Panc1 (cell line): ENCODE results near the gene C2CD2. TPM values are rescaled to one million over a fixed set of nuclear protein-coding genes. Genes with fewer than 3 reads are reported as not detected.

Experiments used
- ATAC-seq: fragments of 200-7000 bp; cut with Tn5 transposase; 2 replicates; pipeline ENCODE4 v1.9.1; 2020; ENCODE audit warnings: mild to moderate bottlenecking, moderate library complexity
- BruUV-seq: library from RNA; stranded (reverse); fragments of 400-500 nt; replicated peaks from 2 replicates; lab custom pipeline; 2021; lab: Mats Ljungman, UMichigan
- CTCF ChIA-PET: fragments of 300-600 bp; sonication (Branson Sonifier 250); formaldehyde crosslinking; loops from one replicate; lab custom pipeline; 2022; ENCODE audit warnings: antibody characterized with exemption; lab: Charles Lee
- POLR2A ChIA-PET: fragments of 300-600 bp; sonication (Branson Sonifier 250); formaldehyde crosslinking; loops from one replicate; lab custom pipeline; 2022; ENCODE audit warnings: antibody characterized with exemption; lab: Charles Lee
- DNase-seq: peaks from one replicate; pipeline ENCODE4 v3.0.0-alpha.2; 2010; ENCODE audit warnings: low read depth, low spot score
- H3K27ac ChIP-seq: 2 replicates; pipeline ENCODE4 v1.5.1; 2011; ENCODE audit warnings: mild to moderate bottlenecking, low read length, inconsistent platforms
- H3K27me3 ChIP-seq: fragments of 200-500 bp; sonication (Bioruptor generic); 2 replicates; pipeline ENCODE4 v1.6.0; 2014; ENCODE audit warnings: low read length, inconsistent platforms; ENCODE audit not compliant: control insufficient read depth, insufficient read depth
- H3K36me3 ChIP-seq: fragments of 200-500 bp; sonication (Bioruptor generic); 2 replicates; pipeline ENCODE4 v1.5.1; 2014; ENCODE audit warnings: inconsistent platforms, mild to moderate bottlenecking, low read length, moderate library complexity; ENCODE audit not compliant: control insufficient read depth, insufficient read depth
- H3K4me1 ChIP-seq: 2 replicates; pipeline ENCODE4 v1.5.1; 2011; ENCODE audit warnings: inconsistent platforms, mild to moderate bottlenecking, low read length, moderate library complexity; ENCODE audit not compliant: control insufficient read depth, insufficient read depth
- H3K4me3 ChIP-seq, 2 experiments: 2 replicates each; pipeline ENCODE4 v1.5.1; 2011 to 2012; ENCODE audit warnings: low read depth in 2 of 2, low read length in 2 of 2, mild to moderate bottlenecking in 2 of 2, inconsistent platforms in 1 of 2, moderate library complexity in 1 of 2
- H3K9me3 ChIP-seq: fragments of 200-500 bp; sonication (Bioruptor generic); 2 replicates; pipeline ENCODE4 v1.5.1; 2014; ENCODE audit warnings: low read depth, mild to moderate bottlenecking, inconsistent platforms, low read length, moderate library complexity; ENCODE audit not compliant: control insufficient read depth, insufficient read depth
- POLR2AphosphoS5 ChIP-seq: IDR thresholded peaks from 2 replicates; pipeline ENCODE4 v1.6.1; 2012; ENCODE audit warnings: mild to moderate bottlenecking, low read depth, low read length, moderate library complexity
- SIN3A ChIP-seq: IDR thresholded peaks from 2 replicates; pipeline ENCODE4 v1.6.1; 2012; ENCODE audit warnings: low read depth, mild to moderate bottlenecking, low read length, moderate library complexity, borderline replicate concordance; ENCODE audit not compliant: insufficient read depth
- TCF7L2 ChIP-seq: IDR thresholded peaks from 2 replicates; pipeline ENCODE4 v1.6.1; 2011; ENCODE audit warnings: mild to moderate bottlenecking, low read depth, low read length, inconsistent platforms
- in situ Hi-C: cut with HindIII; loops from 2 replicates; pipeline ENCODE4 v1.10.0; 2016; ENCODE audit warnings: low sequenced_read_pairs, low pct_unique_long_range_greater_than_20kb
- intact Hi-C: fragments of 100-400 bp; cut with micrococcal nuclease; formaldehyde crosslinking; loops from one replicate; pipeline ENCODE4 v1.10.0; 2022; ENCODE audit not compliant: unreplicated experiment
- total RNA-seq: library from RNA; stranded (reverse); gene quantifications from one replicate; pipeline ENCODE4 v1.2.1, GENCODE V29; 2021; ENCODE audit not compliant: unreplicated experiment
- TF ChIP-seq, protein P1 (sequence below), 2 experiments: IDR thresholded peaks; 2 replicates each; pipeline ENCODE4 v1.6.1; 2011 to 2012; ENCODE audit warnings: low read depth in 2 of 2, control low read depth in 1 of 2, low read length in 1 of 2, mild to moderate bottlenecking in 1 of 2, moderate library complexity in 1 of 2; ENCODE audit not compliant: insufficient read depth in 1 of 2
- TF ChIP-seq, protein P2 (sequence below): fragments of 450-650 bp; IDR thresholded peaks from 2 replicates; pipeline ENCODE4 v1.5.1; 2017; ENCODE audit warnings: mild to moderate bottlenecking

C2CD2 gene
- total RNA-seq, 1 experiment from 2014 or later = 14.0 TPM

DNA sequence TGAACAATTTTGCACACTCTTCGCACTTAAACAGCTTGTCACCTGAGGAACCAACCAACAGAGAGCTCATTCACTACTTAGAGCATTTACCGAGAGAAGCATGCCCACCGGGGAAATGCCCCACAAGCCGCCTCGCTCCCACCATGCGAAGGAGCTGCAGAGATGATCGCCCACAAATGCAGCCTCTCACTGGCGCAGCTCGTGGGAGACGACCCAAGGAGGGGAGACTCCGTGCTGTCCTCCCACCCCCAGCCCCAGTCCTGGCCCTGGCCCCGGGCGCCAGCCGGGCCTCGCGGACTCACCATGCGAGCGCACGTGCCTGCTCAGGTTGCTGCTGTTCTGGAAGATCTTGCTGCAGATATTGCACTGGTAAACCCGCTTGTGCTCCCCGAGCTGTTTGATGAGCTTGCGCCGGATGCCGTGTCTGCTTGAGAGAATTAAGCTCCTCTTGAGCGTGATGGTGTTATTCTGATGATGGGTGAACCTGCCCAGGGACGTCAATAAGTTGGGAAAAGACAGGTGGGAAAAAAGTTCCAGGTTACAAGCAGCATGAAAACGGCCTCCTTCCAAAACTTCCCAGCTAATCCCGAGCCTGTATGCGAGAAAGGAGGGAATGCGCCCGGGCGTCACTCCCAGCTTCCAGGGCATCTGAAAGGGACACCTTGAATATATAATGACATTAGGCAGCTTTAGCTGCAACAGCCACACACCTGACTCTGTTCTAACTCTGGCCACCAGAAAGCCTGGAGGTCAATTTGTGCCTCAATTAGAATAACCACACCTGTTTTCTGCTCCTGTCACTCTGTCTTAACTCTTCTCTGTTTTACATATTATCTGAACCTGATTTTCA lies 117.4 kb downstream of the C2CD2 start:
- TF ChIP-seq TCF7L2 (no peak), SIN3A (no peak), POLR2AphosphoS5 (no peak)
- TF ChIP-seq, protein P1, sequence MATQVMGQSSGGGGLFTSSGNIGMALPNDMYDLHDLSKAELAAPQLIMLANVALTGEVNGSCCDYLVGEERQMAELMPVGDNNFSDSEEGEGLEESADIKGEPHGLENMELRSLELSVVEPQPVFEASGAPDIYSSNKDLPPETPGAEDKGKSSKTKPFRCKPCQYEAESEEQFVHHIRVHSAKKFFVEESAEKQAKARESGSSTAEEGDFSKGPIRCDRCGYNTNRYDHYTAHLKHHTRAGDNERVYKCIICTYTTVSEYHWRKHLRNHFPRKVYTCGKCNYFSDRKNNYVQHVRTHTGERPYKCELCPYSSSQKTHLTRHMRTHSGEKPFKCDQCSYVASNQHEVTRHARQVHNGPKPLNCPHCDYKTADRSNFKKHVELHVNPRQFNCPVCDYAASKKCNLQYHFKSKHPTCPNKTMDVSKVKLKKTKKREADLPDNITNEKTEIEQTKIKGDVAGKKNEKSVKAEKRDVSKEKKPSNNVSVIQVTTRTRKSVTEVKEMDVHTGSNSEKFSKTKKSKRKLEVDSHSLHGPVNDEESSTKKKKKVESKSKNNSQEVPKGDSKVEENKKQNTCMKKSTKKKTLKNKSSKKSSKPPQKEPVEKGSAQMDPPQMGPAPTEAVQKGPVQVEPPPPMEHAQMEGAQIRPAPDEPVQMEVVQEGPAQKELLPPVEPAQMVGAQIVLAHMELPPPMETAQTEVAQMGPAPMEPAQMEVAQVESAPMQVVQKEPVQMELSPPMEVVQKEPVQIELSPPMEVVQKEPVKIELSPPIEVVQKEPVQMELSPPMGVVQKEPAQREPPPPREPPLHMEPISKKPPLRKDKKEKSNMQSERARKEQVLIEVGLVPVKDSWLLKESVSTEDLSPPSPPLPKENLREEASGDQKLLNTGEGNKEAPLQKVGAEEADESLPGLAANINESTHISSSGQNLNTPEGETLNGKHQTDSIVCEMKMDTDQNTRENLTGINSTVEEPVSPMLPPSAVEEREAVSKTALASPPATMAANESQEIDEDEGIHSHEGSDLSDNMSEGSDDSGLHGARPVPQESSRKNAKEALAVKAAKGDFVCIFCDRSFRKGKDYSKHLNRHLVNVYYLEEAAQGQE (IDR thresholded peaks at IDR 0.05; ENCODE audit: insufficient read depth in 1 of 2, low read depth in 2 of 2, low read length in 1 of 2) = no peak
- TF ChIP-seq, protein P2, sequence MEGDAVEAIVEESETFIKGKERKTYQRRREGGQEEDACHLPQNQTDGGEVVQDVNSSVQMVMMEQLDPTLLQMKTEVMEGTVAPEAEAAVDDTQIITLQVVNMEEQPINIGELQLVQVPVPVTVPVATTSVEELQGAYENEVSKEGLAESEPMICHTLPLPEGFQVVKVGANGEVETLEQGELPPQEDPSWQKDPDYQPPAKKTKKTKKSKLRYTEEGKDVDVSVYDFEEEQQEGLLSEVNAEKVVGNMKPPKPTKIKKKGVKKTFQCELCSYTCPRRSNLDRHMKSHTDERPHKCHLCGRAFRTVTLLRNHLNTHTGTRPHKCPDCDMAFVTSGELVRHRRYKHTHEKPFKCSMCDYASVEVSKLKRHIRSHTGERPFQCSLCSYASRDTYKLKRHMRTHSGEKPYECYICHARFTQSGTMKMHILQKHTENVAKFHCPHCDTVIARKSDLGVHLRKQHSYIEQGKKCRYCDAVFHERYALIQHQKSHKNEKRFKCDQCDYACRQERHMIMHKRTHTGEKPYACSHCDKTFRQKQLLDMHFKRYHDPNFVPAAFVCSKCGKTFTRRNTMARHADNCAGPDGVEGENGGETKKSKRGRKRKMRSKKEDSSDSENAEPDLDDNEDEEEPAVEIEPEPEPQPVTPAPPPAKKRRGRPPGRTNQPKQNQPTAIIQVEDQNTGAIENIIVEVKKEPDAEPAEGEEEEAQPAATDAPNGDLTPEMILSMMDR = no peak
- ATAC-seq = no peak
- H3K27ac ChIP-seq = no peak overlapping the region
- H3K36me3 ChIP-seq = no peaks in the 10 kb centered on the region; the same call in 1 of the 2 replicates
- in situ Hi-C loops (no loop called here), intact Hi-C loops (no loop called here)
- ChIA-PET CTCF (no interaction called here), POLR2A (no interaction called here)
- no peaks in the 10 kb centered on the region for H3K4me1 ChIP-seq
- no TSS peak for BruUV-seq
- H3K27me3 ChIP-seq = no peaks in the 10 kb centered on the region
- peaks cover 7% of the 10 kb centered on the region; the same call in 1 of the 2 replicates for H3K9me3 ChIP-seq
- H3K4me3 ChIP-seq = no peak overlapping the region
- DNase-seq = no peak

DNA sequence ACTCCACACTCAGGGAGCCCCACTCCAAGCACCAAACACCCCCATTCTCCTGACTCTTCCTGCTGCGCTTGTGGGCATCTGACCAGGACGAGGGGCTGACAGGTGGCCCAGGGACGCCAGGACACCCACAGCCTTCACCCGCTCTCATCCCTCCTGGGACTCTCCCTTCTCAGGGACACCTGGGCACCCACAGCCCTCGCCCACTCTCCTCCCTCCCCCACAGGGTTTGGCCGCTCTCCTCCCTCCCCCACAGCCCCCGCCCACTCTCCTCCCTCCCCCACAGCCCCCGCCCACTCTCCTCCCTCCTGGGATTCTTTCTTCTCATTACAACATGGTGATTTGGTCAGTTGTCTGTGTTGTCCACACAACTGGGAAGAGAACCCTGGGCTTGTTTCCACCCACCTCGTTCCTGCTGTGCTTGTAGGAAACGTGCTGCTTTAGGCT lies 118.1 kb downstream of the C2CD2 start:
- Histone ChIP-seq H3K27ac (no peak overlapping the region), H3K4me3 (no peak overlapping the region), H3K4me1 (no peaks in the 10 kb centered on the region), H3K9me3 (peaks cover under 1% of the 10 kb centered on the region; the same call in 1 of the 2 replicates), H3K27me3 (no peaks in the 10 kb centered on the region), H3K36me3 (no peaks in the 10 kb centered on the region; the same call in 1 of the 2 replicates)
- TF ChIP-seq, protein P2 = no peak
- TF ChIP-seq TCF7L2 = no peak
- TF ChIP-seq, protein P1 (IDR thresholded peaks at IDR 0.05; ENCODE audit: insufficient read depth in 1 of 2, low read depth in 2 of 2, low read length in 1 of 2) = no peak
- TF ChIP-seq POLR2AphosphoS5 = no peak
- no peak for TF ChIP-seq SIN3A
- ChIA-PET POLR2A (no interaction called here), CTCF (no interaction called here)
- DNase-seq (no peak), ATAC-seq (no peak)
- intact Hi-C loops = no loop called here
- in situ Hi-C loops = no loop called here
- BruUV-seq = no TSS peak
